Stimulated activated CD4-positive, alpha-beta T cell treated with anti-CD3 and anti-CD28 coated beads, TNF-alpha, amount 100 ng/mL, for 48 hours (primary cell): ENCODE data around the gene ERBB4.
"Not testable (repeated sequence)": the region's sequence is repeated elsewhere in the genome, so short reads cannot be mapped to it uniquely, and the experiment has no call there.

Source experiments
- DNase-seq, 3 donors: peaks; one replicate each; pipeline ENCODE4 v3.0.0-alpha.2; 2020; ENCODE audit warnings: low read depth in 3 of 3

ERBB4 gene

GRCh38 chr2:212010305-212010704 lies 528.3 kb downstream of the ERBB4 start:
- DNase-seq = not testable (repeated sequence)

- DNase-seq = no peak
These were observed 530.6 kb downstream of the ERBB4 start for GRCh38 chr2:212007972-212008371.

- no peak for DNase-seq
These were observed 533.4 kb downstream of the ERBB4 start for GRCh38 chr2:212005085-212005671.

GRCh38 chr2:212001325-212001724 lies 537.3 kb downstream of the ERBB4 start:
- DNase-seq = no peak

- DNase-seq = no peak
These were observed 541.7 kb downstream of the ERBB4 start for GRCh38 chr2:211996857-211997256.

- no peak for DNase-seq
These were observed 543.8 kb downstream of the ERBB4 start for GRCh38 chr2:211994806-211995205.

- no peak for DNase-seq
These were observed 548.3 kb downstream of the ERBB4 start for GRCh38 chr2:211990335-211990734.

GRCh38 chr2:211986313-211986712 lies 552.3 kb downstream of the ERBB4 start:
- DNase-seq = no peak

- no peak for DNase-seq
These were observed 553.2 kb downstream of the ERBB4 start for GRCh38 chr2:211985393-211985792.

GRCh38 chr2:211982162-211982561 lies 556.4 kb downstream of the ERBB4 start:
- DNase-seq = no peak

GRCh38 chr2:211981451-211981850 lies 557.2 kb downstream of the ERBB4 start:
- no peak for DNase-seq

- no peak for DNase-seq
These were observed 562.5 kb downstream of the ERBB4 start for GRCh38 chr2:211976076-211976475.

- no peak for DNase-seq
These were observed 571.4 kb downstream of the ERBB4 start for GRCh38 chr2:211967234-211967633.

- no peak for DNase-seq
These were observed 574.6 kb downstream of the ERBB4 start for GRCh38 chr2:211963969-211964368.

- DNase-seq = no peak
These were observed 580.8 kb downstream of the ERBB4 start for GRCh38 chr2:211957799-211958198.

GRCh38 chr2:211955648-211956047 lies 583.0 kb downstream of the ERBB4 start:
- DNase-seq = no peak

- DNase-seq = no peak
These were observed 589.7 kb downstream of the ERBB4 start for GRCh38 chr2:211948932-211949331.

GRCh38 chr2:211946960-211947359 lies 591.6 kb downstream of the ERBB4 start:
- no peak for DNase-seq

- no peak for DNase-seq
These were observed 594.0 kb downstream of the ERBB4 start for GRCh38 chr2:211944572-211944971.

- DNase-seq = no peak
These were observed 596.4 kb downstream of the ERBB4 start for GRCh38 chr2:211942153-211942552.

GRCh38 chr2:211941216-211941747 lies 597.3 kb downstream of the ERBB4 start:
- no peak for DNase-seq

- DNase-seq = no peak
These were observed 599.4 kb downstream of the ERBB4 start for GRCh38 chr2:211939177-211939576.

- no peak for DNase-seq
These were observed 603.8 kb downstream of the ERBB4 start for GRCh38 chr2:211934811-211935210.

GRCh38 chr2:211931314-211931713 lies 607.3 kb downstream of the ERBB4 start:
- DNase-seq = no peak
